Kidney capillary endothelial cell (primary cell): ENCODE results near the gene HIPK2.

Source experiments
- DNase-seq: peaks from one replicate; pipeline ENCODE4 v3.0.0-alpha.2; 2018; ENCODE audit warnings: low spot score

The HIPK2 gene

GRCh38 chr7:139752604-139753003 lies 25.2 kb downstream of the HIPK2 start:
- DNase-seq: no peak

DNA sequence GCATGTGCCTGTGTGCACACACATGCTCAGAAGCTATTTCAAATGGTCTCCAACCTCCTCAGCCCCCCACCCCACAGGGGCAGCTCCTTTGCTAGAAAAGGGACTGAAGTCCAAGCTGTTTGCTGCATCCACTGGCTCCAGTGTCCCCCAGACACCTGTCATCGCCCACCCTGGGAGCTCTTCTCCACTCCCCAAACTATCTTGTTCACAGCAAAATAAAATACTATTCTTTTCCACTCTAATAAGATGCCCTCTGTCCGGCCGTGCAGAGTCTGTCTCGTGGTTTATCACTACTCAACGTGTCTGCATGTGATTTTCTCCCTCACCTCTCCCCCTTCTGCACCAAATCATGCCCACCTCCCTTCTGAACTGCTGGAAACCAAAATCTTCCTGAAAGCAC lies 25.6 kb downstream of the HIPK2 start:
- DNase-seq: no peak

DNA sequence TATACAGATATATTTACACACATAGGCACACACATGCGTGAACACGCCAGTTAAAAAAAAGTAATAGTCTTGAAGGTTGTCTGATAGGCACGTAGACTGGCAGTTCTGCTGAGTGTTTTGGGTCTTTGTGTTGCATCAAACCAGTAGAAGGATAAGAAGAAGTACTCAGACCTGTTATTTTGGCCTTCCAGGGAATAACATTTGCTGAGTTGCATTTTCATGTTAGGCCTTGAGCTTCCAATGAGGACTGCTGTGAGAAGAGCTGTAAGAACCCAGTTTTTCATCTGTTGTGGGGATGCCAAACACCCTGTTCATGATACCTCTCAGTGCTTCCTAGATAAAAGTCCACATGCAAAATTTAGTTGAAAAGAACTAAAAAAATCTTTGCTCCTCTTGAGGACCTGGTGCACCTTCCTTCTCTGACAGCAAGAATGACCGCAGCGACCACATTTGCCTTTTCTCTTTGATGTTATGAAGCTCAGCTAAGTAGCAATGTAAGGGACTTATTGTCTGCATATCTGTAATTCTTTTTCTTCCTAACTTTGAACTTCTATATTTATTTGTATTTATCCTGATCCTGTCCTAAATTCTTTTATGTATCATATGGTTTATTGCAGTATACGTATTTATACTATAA lies 27.2 kb downstream of the HIPK2 start:
- no peak for DNase-seq

GRCh38 chr7:139749545-139749944 lies 28.3 kb downstream of the HIPK2 start:
- no peak for DNase-seq

DNA sequence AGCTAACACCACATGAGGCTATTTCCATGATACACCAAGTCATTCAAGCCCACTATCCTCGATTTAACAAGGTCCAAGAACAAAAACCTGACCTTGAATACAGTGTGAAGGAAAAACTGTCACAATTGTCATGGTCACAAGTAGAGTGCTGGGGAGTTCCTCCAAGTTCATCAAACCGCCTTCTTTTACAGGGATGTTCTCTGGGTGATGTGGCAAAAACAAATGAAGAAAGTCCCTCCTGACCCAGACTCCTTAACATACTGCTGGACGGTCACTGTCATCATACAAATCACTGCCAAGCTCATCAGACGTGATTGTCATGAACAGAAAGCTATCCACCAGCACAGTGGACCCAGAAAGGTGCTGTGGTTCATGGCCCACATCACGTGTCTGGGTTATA lies 28.9 kb downstream of the HIPK2 start:
- DNase-seq: no peak

DNA sequence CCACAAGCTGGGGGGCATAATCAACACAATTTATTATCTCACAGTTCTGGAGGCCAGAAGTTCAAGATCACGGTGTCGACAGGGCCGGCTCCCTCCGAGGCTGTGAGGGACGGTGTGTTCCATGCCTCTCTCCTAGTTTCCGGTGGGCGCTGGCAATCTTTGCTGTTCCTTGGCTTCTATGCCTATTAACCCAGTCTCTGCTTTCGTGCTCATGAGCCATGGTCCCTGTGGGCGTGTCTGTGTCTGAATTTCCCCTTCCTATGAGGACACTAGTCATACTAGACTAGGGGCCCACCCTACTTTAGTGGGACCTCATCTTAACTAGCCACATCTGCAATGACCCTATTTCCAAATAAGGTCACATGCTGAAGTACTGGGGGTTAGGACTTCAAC lies 29.4 kb downstream of the HIPK2 start:
- DNase-seq: no peak

GRCh38 chr7:139747662-139748372 lies 30.0 kb downstream of the HIPK2 start:
- no peak for DNase-seq

- no peak for DNase-seq
Measured at GRCh38 chr7:139746652-139747051, 31.1 kb downstream of the HIPK2 start.

DNA sequence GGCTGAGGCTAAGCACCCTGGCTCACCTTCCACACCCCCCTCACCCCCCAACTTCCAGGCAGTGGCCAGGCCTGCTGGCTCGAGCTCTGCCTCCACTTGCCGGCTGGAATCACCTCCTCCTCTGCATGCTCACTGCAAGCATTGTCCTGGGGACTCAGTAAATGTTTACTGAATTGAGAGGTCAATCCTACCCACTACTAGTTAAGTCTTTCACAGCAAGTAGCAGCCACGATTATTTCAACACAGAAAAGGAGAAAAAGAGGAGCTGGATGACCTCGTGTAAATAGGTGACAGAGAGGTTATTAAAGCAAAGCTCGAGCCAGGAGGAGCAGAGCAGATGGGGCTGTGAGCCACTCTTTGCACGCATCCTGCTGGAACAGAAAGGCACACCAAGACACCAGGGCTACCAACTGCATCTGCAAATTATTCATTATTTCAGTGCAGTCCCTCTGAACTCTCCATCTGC lies 32.1 kb downstream of the HIPK2 start:
- no peak for DNase-seq

DNA sequence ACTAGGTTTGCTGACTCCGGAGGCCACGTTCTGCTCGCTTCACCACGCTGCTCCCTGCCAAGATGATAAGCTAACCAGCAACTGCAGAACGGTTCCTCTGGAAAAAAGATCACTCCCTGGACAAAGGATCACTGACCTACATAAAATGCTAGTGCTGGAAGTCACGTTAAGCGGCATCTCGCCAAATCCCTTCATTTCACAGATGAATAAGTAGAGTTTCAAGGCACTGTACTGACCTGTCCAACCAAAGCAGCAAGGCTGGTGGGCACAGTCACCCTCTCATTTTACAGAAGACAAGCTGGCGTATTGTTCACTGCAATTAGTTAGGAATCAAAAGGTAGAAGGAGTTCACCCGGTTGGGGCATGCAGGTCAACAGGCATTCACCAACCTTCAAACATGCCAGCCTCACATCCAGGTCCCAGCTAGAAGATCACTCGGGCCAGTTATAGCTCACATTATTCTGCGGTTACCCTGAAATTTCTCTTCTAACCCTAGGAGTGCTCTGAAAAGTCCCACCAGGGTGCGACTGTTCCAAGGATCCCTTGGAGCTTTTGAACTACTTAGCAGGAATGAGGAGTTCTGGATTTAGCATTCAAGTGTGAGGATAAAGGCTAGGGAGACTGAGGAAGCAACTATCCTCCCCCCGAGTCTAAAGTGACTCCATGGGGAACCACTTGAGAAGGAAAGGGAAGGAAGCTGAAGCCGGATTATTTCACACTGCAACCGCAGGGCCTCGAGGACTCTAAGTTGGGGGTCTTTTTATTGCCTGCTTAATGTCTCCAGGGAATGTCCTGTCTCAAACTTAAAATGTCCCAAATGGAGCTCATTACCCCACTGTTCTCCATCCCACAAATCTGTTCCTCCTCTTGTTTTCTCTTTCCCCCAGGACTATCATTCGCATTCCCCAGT lies 32.8 kb downstream of the HIPK2 start:
- DNase-seq: no peak

- DNase-seq: no peak
Measured at GRCh38 chr7:139743967-139744767, 33.6 kb downstream of the HIPK2 start.

GRCh38 chr7:139743267-139743966 lies 34.4 kb downstream of the HIPK2 start:
- no peak for DNase-seq

- no peak for DNase-seq
Measured at GRCh38 chr7:139741789-139742344, 35.9 kb downstream of the HIPK2 start.

DNA sequence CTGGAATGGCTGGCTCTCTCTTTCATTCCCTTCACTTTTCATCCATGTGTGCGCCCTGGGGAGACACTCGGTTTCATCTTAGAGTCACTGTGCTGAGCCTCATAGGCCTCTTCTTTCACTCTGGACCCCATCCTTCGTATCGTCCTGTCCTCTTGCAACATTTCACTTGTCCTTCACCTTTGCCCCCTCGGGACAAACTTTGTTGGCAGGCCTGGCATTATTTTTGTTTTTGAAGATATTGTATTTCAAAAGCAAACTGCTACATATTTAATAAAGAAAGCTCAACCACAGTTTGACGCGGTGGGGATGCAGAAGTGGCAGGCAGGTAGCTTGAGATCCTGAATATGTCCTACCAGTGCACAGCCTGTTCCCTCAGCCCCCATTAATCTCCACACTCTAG lies 36.6 kb downstream of the HIPK2 start:
- DNase-seq: no peak

DNA sequence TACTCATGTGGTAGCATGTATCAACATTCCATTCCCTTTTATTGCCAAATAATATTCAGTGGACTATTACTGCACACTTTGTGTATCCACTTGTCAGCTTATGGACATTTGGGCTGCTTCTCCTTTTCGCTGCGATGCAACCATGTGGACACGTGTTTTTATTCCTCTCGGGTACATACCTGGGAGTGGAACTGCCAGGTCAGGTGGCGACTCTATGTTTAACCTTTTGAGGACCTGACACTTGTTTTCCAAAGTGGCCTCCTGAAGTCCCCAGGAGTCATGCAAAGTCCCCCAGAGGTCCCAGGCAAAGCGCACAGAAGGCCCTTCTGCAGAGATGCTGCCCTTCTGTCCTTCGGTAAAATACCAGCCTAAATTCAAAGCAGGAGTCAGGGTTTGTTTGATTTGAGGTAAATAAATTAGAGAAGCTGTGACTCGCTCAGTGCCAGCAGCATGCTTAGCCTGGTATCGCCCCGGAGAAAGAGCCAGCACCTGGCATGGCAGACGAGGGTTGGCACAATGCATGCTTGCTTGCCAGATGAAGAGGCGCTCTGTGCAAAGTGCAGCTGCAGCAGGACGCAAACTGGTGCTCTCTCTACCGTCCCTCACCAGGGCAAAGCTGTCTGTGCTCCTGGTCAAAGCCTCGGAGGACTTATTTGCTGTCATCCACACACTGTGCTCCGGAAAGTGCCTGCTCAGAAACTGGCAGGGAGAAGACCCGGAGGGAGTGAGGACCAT lies 37.8 kb downstream of the HIPK2 start:
- DNase-seq: no peak

DNA sequence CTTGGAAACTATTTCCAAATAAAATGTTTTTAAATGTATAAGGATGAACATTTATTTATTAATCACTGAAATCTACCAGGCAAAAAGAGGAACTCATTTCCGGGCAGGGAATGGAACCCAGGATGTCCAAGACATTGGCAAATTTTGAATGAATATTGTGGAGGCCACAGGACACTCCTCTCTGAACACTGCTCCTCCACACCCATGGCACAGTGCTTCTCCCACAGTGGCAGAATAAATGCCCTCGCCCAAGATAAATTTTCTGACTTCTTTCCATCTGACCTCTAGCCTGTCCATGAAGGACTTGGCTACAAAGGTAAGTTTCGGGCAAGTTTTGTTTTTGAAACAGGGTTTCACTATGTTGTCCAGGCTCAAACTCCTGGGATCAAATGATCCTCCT lies 39.0 kb downstream of the HIPK2 start:
- no peak for DNase-seq

DNA sequence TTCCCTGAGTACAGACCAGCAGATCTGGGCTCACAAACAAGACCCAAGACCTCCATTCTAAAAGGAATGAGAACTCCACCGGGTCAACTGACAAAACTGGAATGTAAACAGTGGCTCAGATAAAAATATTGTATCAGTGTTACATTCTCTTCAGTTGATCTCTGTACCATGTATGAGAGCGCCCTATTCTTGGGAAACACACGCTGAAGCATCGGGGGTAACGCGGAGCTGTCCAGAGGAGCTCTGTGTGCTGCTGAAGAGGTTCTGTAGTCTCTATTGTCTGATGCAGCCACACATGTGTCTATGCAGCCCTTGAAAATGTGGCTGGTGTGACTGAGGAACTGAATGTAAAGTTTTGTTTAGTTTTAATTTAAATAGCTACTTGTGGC lies 39.7 kb downstream of the HIPK2 start:
- no peak for DNase-seq

DNA sequence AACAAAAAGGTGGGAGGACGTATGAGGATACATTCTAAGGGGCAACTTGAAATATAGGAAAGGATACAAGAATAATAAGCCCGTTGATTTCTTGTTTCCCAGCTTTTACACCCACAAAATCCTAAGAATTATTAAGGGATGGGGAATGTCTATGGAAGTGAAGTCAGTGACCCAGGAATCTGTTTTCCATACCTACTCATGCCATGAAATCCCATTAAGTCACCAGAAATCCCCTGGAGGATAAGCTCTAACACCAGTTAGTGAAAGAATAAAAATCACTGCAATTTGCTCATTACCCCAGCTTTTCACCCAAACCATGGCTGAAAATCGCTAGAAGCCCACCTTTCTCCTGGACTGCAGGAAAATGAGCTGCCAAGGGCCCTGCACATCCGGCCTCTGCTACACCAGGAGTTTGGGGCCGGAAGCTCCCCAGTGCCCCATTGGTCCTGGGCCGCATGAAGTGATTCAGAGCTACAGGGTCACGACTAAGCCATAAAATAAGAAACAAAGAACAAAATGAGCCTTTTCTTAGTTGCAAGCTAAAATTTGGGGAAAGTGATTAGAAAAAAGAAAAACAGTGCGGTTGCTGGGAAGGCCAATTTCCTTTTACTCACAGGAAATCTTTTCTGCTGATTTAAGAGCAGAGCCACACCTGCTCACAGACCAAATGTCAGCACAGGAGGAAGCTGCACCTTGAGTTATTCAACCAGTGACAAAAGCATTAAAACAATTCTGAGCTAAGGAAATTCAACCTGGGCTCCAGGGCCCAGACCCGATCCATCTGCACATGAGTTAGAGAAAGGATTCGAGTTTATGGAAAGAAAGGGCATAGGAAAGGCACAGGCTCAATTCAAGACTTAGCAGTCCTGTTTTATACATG lies 40.3 kb downstream of the HIPK2 start:
- DNase-seq: peak; percentile 53

DNA sequence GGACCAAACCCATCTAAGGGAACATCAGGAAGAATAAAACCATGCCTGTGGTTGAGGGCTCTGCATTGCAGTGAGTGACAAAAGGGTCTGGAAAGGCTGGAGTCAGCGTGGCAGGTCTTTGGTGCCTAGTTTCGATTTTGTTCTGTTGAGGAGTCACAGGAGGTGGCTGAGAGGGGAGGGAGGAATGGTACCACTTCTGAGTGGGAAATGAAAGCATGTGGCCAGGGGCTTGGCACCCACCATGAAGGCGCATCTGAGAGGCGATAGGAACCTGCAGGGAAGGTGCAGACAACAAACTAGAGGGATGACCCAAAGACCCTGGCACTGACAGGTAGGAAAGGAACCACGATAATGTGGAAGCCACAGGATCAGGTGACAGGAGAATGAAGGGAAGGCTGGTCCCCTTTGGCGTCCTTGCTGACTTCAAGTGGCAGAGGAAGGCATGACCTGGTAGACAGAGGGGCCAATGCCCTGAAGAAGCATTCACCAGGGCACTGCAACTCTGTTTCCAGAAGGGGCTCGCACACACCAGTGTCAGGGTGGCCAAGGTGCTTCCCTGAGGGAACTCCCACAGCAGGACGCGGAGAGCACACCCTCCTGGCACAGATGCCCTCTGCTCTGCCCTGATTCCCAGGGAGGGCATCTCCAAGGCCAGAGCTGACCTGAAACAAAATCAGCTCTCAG lies 41.7 kb downstream of the HIPK2 start:
- no peak for DNase-seq
